Trophoblast cell (in vitro differentiated cells and primary cell): ENCODE results near the gene TRIM5.
"Not testable (repeated sequence)": the region's sequence is repeated elsewhere in the genome, so short reads cannot be mapped to it uniquely, and the experiment has no call there.

Experiments
- DNase-seq, 2 donors: peaks; one replicate each; pipeline ENCODE4 v3.0.0-alpha.2; 2016
- H2AFZ ChIP-seq: 2 replicates; pipeline ENCODE4 v1.6.1; 2013; ENCODE audit warnings: low read length, moderate library complexity, mild to moderate bottlenecking; ENCODE audit not compliant: insufficient read depth, poor library complexity
- H2AK5ac ChIP-seq: 2 replicates; pipeline ENCODE4 v1.6.1; 2013; ENCODE audit warnings: mild to moderate bottlenecking, low read length
- H2BK120ac ChIP-seq: 2 replicates; pipeline ENCODE4 v1.6.1; 2013; ENCODE audit warnings: low read length, mild to moderate bottlenecking, moderate library complexity; ENCODE audit not compliant: insufficient read depth, poor library complexity
- H2BK12ac ChIP-seq: 2 replicates; pipeline ENCODE4 v1.6.1; 2013; ENCODE audit warnings: mild to moderate bottlenecking, low read length, moderate library complexity
- H2BK5ac ChIP-seq: 2 replicates; pipeline ENCODE4 v1.6.1; 2013; ENCODE audit warnings: low read length, low read depth, moderate library complexity, mild to moderate bottlenecking; ENCODE audit not compliant: poor library complexity
- H3K14ac ChIP-seq: 2 replicates; pipeline ENCODE4 v1.6.1; 2013; ENCODE audit warnings: mild to moderate bottlenecking, low read length
- H3K18ac ChIP-seq: 2 replicates; pipeline ENCODE4 v1.6.1; 2013; ENCODE audit warnings: mild to moderate bottlenecking, low read length
- H3K23ac ChIP-seq: 2 replicates; pipeline ENCODE4 v1.6.1; 2013; ENCODE audit warnings: low read length
- H3K27ac ChIP-seq: 2 replicates; pipeline ENCODE4 v1.5.1; 2013; ENCODE audit warnings: low read depth, mild to moderate bottlenecking, inconsistent platforms, low read length, moderate library complexity
- H3K27me3 ChIP-seq: 2 replicates; pipeline ENCODE4 v1.6.1; 2013; ENCODE audit warnings: inconsistent platforms, mild to moderate bottlenecking, low read length, moderate library complexity; ENCODE audit not compliant: insufficient read depth
- H3K36me3 ChIP-seq, 2 experiments: 1 replicate in 1 of 2; 2 replicates in 1 of 2; pipeline ENCODE4 v1.6.1; 2013; ENCODE audit warnings: low read length in 2 of 2, mild to moderate bottlenecking in 2 of 2, moderate library complexity in 1 of 2; ENCODE audit not compliant: insufficient read depth in 2 of 2, control insufficient read depth in 1 of 2
- H3K4ac ChIP-seq: 2 replicates; pipeline ENCODE4 v1.6.1; 2013; ENCODE audit warnings: low read depth, mild to moderate bottlenecking, low read length, moderate library complexity
- H3K4me1 ChIP-seq, 2 experiments: 1 replicate in 1 of 2; 2 replicates in 1 of 2; pipeline ENCODE4 v1.6.1; 2013; ENCODE audit warnings: low read length in 2 of 2, mild to moderate bottlenecking in 2 of 2, moderate library complexity in 1 of 2; ENCODE audit not compliant: insufficient read depth in 2 of 2, control insufficient read depth in 1 of 2
- H3K4me2 ChIP-seq: 2 replicates; pipeline ENCODE4 v1.6.1; 2013; ENCODE audit warnings: inconsistent platforms, mild to moderate bottlenecking, low read length, moderate library complexity
- H3K4me3 ChIP-seq: 2 replicates; pipeline ENCODE4 v1.5.1; 2013; ENCODE audit warnings: mild to moderate bottlenecking, low read depth, low read length, inconsistent platforms
- H3K79me1 ChIP-seq: one replicate; pipeline ENCODE4 v1.6.1; 2013; ENCODE audit warnings: low read length
- H3K79me2 ChIP-seq: 2 replicates; pipeline ENCODE4 v1.6.1; 2013; ENCODE audit warnings: low read length, mild to moderate bottlenecking; ENCODE audit not compliant: control insufficient read depth, insufficient read depth, poor library complexity
- H3K9ac ChIP-seq: 2 replicates; pipeline ENCODE4 v1.6.1; 2013; ENCODE audit warnings: mild to moderate bottlenecking, low read length
- H3K9me3 ChIP-seq: 2 replicates; pipeline ENCODE4 v1.6.1; 2013; ENCODE audit warnings: low read depth, mild to moderate bottlenecking, control low read depth, inconsistent platforms, low read length; ENCODE audit not compliant: insufficient read depth
- H4K12ac ChIP-seq: 2 replicates; pipeline ENCODE4 v1.6.1; 2013; ENCODE audit warnings: low read depth, mild to moderate bottlenecking, low read length, moderate library complexity
- H4K8ac ChIP-seq: 2 replicates; pipeline ENCODE4 v1.6.1; 2013; ENCODE audit warnings: low read depth, mild to moderate bottlenecking, low read length, moderate library complexity
- H4K91ac ChIP-seq: one replicate; pipeline ENCODE4 v1.6.1; 2013; ENCODE audit warnings: low read depth, mild to moderate bottlenecking, low read length, moderate library complexity
- WGBS: extraction: QIAGEN DNeasy Blood & Tissue Kit; methylation state at CpG from one replicate; pipeline ENCODE4 v1.1.7; 2013; ENCODE audit warnings: missing lambda C conversion rate; ENCODE audit not compliant: insufficient read length, insufficient coverage; ENCODE audit errors: extremely low coverage; 5-methylcytosine and 5-hydroxymethylcytosine counted together

The TRIM5 gene

DNA sequence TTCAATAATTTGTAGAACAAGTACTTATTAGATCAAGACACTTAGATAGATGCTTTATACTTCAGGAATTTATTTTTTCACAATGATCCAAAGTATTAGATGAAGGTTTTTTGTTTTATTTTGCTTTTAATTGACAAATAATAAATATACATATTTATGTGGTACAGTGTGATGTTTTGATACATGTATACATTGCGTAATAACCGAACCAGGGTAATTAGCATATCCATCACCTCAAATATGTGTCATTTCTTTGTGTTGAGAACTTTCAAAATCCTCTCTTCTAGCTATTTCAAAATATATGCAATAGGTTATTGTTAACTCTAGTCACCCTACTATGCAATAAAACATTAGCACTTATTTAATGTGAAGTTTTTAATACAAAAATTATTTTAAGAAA, 21.4 kb downstream of the TRIM5 start:
- no peaks in the 10 kb centered on the region for H3K79me2 ChIP-seq
- no CpG with 5 or more reads among the region's 2 CpGs for WGBS

DNA sequence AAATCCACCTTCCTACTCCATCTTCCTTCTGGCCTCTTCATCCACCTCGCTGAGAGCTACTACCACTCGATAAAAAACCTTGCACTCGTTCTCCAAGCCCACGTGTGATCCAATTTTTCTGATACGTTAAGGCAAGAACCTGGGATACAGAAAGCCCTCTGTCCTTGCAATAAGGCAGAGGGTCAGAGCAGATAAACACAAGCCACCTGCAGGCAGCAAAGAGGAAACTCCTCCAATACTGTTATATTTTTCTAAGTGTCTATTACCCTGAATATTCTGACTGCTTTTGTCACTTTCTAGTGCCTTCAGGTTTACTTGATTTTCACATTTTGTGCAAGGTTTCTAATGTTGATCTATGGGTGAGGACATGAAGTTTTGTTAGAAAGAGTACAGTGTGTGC, 26.6 kb downstream of the TRIM5 start:
- no CpG with 5 or more reads among the region's 5 CpGs for WGBS

More for the DNA sequence above, 21.4 kb downstream of the TRIM5 start:
- Histone ChIP-seq H3K79me1 (no peaks in the 10 kb centered on the region), H2BK5ac (no peak overlapping the region), H3K4me2 (no peak overlapping the region), H2BK12ac (no peak overlapping the region), H3K14ac (no peak overlapping the region), H3K4me3 (no peak overlapping the region), H4K12ac (no peak overlapping the region), H2BK120ac (no peak overlapping the region), H3K4me1 (no peaks in the 10 kb centered on the region), H3K27me3 (no peaks in the 10 kb centered on the region), H4K91ac (no peak overlapping the region), H3K23ac (no peak overlapping the region), H4K8ac (no peak overlapping the region), H3K36me3 (peaks cover 6 to 13% of the 10 kb centered on the region in 2 experiments), H3K9ac (no peak overlapping the region), H3K9me3 (no peaks in the 10 kb centered on the region), H3K4ac (no peak overlapping the region), H3K18ac (no peak overlapping the region), H2AFZ (no peak overlapping the region), H3K27ac (no peak overlapping the region), H2AK5ac (no peak overlapping the region)
- DNase-seq, result no peak

DNA sequence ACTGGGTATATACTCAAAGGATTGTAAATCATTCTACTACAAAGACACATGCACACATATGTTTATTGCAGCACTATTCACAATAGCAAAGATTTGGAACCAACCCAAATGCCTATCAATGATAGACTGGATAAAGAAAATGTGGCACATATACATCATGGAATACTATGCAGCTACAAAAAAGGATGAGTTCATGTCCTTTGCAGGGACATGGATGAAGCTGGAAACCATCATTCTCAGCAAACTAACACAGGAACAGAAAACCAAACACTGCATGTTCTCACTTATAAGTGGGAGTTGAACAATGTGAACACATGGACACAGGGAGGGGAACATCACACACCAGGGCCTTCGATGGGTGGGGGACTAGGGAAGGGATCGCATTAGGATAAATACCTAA, 27.9 kb downstream of the TRIM5 start:
- not testable (repeated sequence) for H2AK5ac ChIP-seq, H3K36me3 ChIP-seq, H4K12ac ChIP-seq, H3K27ac ChIP-seq, H2BK5ac ChIP-seq, H3K9me3 ChIP-seq, H3K27me3 ChIP-seq, H3K14ac ChIP-seq, H3K4ac ChIP-seq, H2AFZ ChIP-seq, H3K4me3 ChIP-seq, H3K9ac ChIP-seq, H3K79me1 ChIP-seq, H3K18ac ChIP-seq, H3K79me2 ChIP-seq, H4K91ac ChIP-seq, H3K4me1 ChIP-seq, H3K4me2 ChIP-seq, H2BK12ac ChIP-seq, H2BK120ac ChIP-seq, DNase-seq, H3K23ac ChIP-seq, H4K8ac ChIP-seq
- no CpG with 5 or more reads among the region's 2 CpGs for WGBS

More for the DNA sequence above, 26.6 kb downstream of the TRIM5 start:
- H3K23ac ChIP-seq, result no peak overlapping the region
- DNase-seq, result no peak
- H4K91ac ChIP-seq, result no peak overlapping the region
- no peak overlapping the region for H2AFZ ChIP-seq
- H3K9ac ChIP-seq, result no peak overlapping the region
- no peaks in the 10 kb centered on the region for H3K4me1 ChIP-seq
- H3K27me3 ChIP-seq, result no peaks in the 10 kb centered on the region
- no peak overlapping the region for H3K4me2 ChIP-seq
- H4K8ac ChIP-seq, result no peak overlapping the region
- H3K27ac ChIP-seq, result no peak overlapping the region
- no peak overlapping the region for H3K14ac ChIP-seq
- H3K79me1 ChIP-seq, result no peaks in the 10 kb centered on the region
- H2BK5ac ChIP-seq, result no peak overlapping the region
- H3K79me2 ChIP-seq, result no peaks in the 10 kb centered on the region
- H2BK12ac ChIP-seq, result no peak overlapping the region
- no peak overlapping the region for H3K4me3 ChIP-seq
- no peak overlapping the region for H2BK120ac ChIP-seq
- H2AK5ac ChIP-seq, result no peak overlapping the region
- no peaks in the 10 kb centered on the region for H3K9me3 ChIP-seq
- H3K36me3 ChIP-seq, result peaks cover 3 to 5% of the 10 kb centered on the region in 2 experiments
- no peak overlapping the region for H3K18ac ChIP-seq
- no peak overlapping the region for H4K12ac ChIP-seq
- H3K4ac ChIP-seq, result no peak overlapping the region

DNA sequence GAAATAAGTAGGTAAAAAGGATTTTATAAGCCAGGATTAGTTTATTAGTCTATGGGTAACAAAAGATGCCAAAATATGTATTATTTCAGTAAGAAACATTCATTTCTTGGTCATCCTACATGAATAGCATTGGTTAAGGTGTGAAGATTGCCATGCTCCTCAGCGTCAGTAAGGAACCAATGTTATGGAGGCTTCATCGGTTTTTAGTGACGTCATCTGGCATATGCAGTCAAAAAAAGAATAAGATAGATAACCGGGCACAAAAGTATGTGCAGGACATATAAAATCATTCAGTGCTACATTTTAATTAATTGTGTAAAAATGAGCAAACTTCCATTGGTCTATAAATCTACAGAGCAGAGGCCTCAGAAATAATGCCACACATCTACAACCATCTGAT, 29.4 kb downstream of the TRIM5 start:
- no peak overlapping the region for H3K18ac ChIP-seq
- no peak overlapping the region for H3K4me3 ChIP-seq
- no peaks in the 10 kb centered on the region for H3K9me3 ChIP-seq
- no peak overlapping the region for H4K8ac ChIP-seq
- H3K14ac ChIP-seq, result no peak overlapping the region
- H3K4me1 ChIP-seq, result no peaks in the 10 kb centered on the region
- no peak overlapping the region for H3K23ac ChIP-seq
- no peaks in the 10 kb centered on the region for H3K27me3 ChIP-seq
- H3K27ac ChIP-seq, result no peak overlapping the region
- no peak overlapping the region for H3K4me2 ChIP-seq
- no peak overlapping the region for H2AFZ ChIP-seq
- H2BK5ac ChIP-seq, result no peak overlapping the region
- H3K9ac ChIP-seq, result no peak overlapping the region
- no peak overlapping the region for H2AK5ac ChIP-seq
- no peak for DNase-seq
- H3K36me3 ChIP-seq, result peaks cover 0 to 2% of the 10 kb centered on the region in 2 experiments
- H2BK12ac ChIP-seq, result no peak overlapping the region
- no peak overlapping the region for H4K91ac ChIP-seq
- no peaks in the 10 kb centered on the region for H3K79me1 ChIP-seq
- H4K12ac ChIP-seq, result no peak overlapping the region
- no peak overlapping the region for H2BK120ac ChIP-seq
- H3K79me2 ChIP-seq, result no peaks in the 10 kb centered on the region
- whole genome bisulfite sequencing, result no CpG with 5 or more reads among the region's 4 CpGs
- no peak overlapping the region for H3K4ac ChIP-seq
